Measurements from ENCODE around the gene ZNF277. TPM values are rescaled to one million over a fixed set of nuclear protein-coding genes. Genes with fewer than 3 reads are reported as not detected.

Gene ZNF277
- total RNA-seq, 3 donors from 2014 or later = 30.8 to 38.3 (median 34.2) TPM

- Histone ChIP-seq H3K9me3 (no peaks in the 10 kb centered on the region), H3K27ac (no peak overlapping the region), H3K27me3 (no peaks in the 10 kb centered on the region), H3K4me3 (no peak overlapping the region), H3K4me1 (no peaks in the 10 kb centered on the region), H3K36me3 (no peaks in the 10 kb centered on the region)
- no peak for DNase-seq (ENCODE audit: low spot score in 2 of 2)
- no peak for TF ChIP-seq POLR2A (IDR thresholded peaks at IDR 0.05)
- no peak for TF ChIP-seq POLR2AphosphoS5 (IDR thresholded peaks at IDR 0.05)
- TF ChIP-seq, protein P1, sequence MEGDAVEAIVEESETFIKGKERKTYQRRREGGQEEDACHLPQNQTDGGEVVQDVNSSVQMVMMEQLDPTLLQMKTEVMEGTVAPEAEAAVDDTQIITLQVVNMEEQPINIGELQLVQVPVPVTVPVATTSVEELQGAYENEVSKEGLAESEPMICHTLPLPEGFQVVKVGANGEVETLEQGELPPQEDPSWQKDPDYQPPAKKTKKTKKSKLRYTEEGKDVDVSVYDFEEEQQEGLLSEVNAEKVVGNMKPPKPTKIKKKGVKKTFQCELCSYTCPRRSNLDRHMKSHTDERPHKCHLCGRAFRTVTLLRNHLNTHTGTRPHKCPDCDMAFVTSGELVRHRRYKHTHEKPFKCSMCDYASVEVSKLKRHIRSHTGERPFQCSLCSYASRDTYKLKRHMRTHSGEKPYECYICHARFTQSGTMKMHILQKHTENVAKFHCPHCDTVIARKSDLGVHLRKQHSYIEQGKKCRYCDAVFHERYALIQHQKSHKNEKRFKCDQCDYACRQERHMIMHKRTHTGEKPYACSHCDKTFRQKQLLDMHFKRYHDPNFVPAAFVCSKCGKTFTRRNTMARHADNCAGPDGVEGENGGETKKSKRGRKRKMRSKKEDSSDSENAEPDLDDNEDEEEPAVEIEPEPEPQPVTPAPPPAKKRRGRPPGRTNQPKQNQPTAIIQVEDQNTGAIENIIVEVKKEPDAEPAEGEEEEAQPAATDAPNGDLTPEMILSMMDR (IDR thresholded peaks at IDR 0.05) = no peak
- intact Hi-C loops (cut with DNase I; ENCODE audit: low total_unique reads) = no loop called here
Observed at GRCh38 chr7:112341464-112341863, 135.0 kb downstream of the ZNF277 start.

DNA sequence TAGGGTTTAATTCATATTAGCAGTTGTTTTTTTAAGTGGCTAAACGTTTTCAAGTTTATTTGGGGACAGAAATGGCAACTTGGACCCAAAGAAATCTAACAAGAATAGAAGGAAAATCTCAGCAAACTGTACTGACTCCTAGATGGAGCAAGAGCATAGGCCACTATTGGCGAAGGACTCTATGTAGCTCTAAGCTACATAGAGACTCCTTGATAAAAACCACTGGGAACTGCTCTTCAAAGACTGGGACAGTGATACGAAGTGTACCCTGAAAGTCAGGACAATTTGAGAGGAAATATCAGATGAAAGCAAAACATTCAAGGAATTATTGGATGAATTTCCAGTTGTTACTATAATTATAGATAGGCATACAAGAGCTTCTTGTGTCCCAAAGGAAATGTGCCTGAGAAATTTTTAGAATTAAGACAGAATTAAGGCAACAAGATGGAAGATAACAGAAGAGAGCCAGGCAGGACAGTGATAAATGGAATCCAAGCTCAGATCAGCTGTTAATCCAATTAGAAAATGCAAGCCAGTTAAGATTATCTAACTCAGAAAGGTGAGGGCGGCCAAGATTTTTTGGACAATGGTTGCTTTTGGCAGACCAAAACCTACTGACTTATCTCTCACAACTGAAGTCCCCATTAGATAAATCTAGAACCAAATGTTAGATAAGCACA is 140.0 kb downstream of the ZNF277 start:
- Histone ChIP-seq H3K36me3 (no peaks in the 10 kb centered on the region), H3K27ac (peak overlapping the region in 1 of 2 donors; percentile 22), H3K9me3 (no peaks in the 10 kb centered on the region), H3K27me3 (no peaks in the 10 kb centered on the region), H3K4me3 (no peak overlapping the region), H3K4me1 (no peaks in the 10 kb centered on the region)
- DNase-seq (ENCODE audit: low spot score in 2 of 2) = no peak
- TF ChIP-seq POLR2AphosphoS5 (IDR thresholded peaks at IDR 0.05) (no peak), POLR2A (IDR thresholded peaks at IDR 0.05) (no peak)
- TF ChIP-seq, protein P1 (IDR thresholded peaks at IDR 0.05) = no peak
- intact Hi-C loops (cut with DNase I; ENCODE audit: low total_unique reads) = no loop called here

GRCh38 chr7:112347088-112347487 is 140.6 kb downstream of the ZNF277 start:
- no peak for TF ChIP-seq POLR2A (IDR thresholded peaks at IDR 0.05)
- intact Hi-C loops (cut with DNase I; ENCODE audit: low total_unique reads) = no loop called here
- Histone ChIP-seq H3K9me3 (no peaks in the 10 kb centered on the region), H3K36me3 (no peaks in the 10 kb centered on the region), H3K4me1 (no peaks in the 10 kb centered on the region), H3K27me3 (no peaks in the 10 kb centered on the region), H3K4me3 (no peak overlapping the region), H3K27ac (peak overlapping the region in 1 of 2 donors; percentile 22)
- no peak for DNase-seq (ENCODE audit: low spot score in 2 of 2)

- no peak for DNase-seq (ENCODE audit: low spot score in 2 of 2)
- TF ChIP-seq POLR2AphosphoS5 (IDR thresholded peaks at IDR 0.05) = no peak
- TF ChIP-seq, protein P1 (IDR thresholded peaks at IDR 0.05) = no peak
- no peak for TF ChIP-seq POLR2A (IDR thresholded peaks at IDR 0.05)
- Histone ChIP-seq H3K4me3 (no peak overlapping the region), H3K4me1 (no peaks in the 10 kb centered on the region), H3K27me3 (no peaks in the 10 kb centered on the region), H3K27ac (no peak overlapping the region), H3K36me3 (no peaks in the 10 kb centered on the region), H3K9me3 (no peaks in the 10 kb centered on the region)
- intact Hi-C loops (cut with DNase I; ENCODE audit: low total_unique reads) = no loop called here
Observed at GRCh38 chr7:112350585-112350984, 144.1 kb downstream of the ZNF277 start.

DNA sequence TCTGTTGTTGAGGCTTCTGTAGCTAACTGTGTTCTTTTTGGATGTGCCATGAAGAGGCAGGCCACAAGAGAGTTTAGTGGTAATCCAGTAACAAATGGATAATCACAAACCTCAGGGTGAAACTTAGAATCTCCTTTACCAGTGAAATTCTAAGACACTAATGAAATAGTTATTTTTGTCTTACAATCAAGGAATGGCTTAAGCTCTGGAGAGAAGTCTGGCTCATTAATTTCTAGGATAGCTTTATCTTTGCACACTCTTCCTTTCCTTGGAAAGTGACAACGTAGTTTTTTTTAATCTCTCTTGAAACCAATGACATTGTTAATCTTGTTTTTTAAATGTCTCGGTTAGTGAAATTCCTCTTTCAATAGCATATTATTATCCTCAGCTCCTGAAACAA is 150.1 kb downstream of the ZNF277 start:
- Histone ChIP-seq H3K36me3 (no peaks in the 10 kb centered on the region), H3K27ac (no peak overlapping the region), H3K4me3 (no peak overlapping the region), H3K4me1 (peaks cover 0 to 3% of the 10 kb centered on the region in 2 donors), H3K27me3 (no peaks in the 10 kb centered on the region), H3K9me3 (no peaks in the 10 kb centered on the region)
- intact Hi-C loops (cut with DNase I; ENCODE audit: low total_unique reads) = no loop called here
- TF ChIP-seq, protein P1 (IDR thresholded peaks at IDR 0.05) = no peak
- TF ChIP-seq POLR2AphosphoS5 (IDR thresholded peaks at IDR 0.05) = no peak
- TF ChIP-seq POLR2A (IDR thresholded peaks at IDR 0.05) = no peak
- DNase-seq (ENCODE audit: low spot score in 2 of 2) = no peak
